ENCODE measurements around the gene CAMTA1. TPM values are rescaled to one million over a fixed set of nuclear protein-coding genes. Genes with fewer than 3 reads are reported as not detected.

Gene CAMTA1
- total RNA-seq, 1 donor from 2014 or later, result 109 TPM

DNA sequence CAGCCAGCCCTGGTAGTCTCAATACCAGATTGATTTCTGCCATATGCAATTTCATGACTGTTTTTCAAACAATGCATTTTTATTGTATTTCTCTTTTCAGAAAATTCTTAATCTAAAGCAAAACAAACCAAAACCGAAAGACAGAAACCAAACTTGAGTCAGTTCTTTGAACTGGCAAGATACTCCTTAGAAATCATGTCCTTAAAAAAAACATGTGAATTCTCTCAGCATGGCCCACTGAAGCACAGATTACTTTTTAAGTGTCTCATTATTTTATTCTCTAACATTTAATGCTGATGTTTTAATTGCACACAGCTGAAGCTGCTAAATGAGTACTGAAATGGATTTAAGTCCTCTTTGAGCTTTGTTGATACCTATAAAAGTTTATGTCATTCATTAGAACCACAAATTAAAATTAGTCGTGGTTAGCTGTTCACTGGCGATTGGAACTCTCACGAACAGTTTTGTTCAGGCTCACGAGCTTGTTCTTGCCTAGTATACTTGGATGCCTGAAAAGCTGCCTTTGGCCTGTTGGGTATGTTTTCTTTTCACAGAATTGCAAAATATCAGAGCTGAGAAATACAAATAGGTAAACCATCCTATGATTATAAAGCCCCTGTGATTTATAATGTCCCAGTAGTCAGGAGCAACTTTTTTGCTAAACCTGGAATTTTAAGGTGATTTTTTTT, 87.5 kb downstream of the CAMTA1 start:
- H3K9me3 Mint-ChIP-seq, result no peaks in the 10 kb centered on the region

DNA sequence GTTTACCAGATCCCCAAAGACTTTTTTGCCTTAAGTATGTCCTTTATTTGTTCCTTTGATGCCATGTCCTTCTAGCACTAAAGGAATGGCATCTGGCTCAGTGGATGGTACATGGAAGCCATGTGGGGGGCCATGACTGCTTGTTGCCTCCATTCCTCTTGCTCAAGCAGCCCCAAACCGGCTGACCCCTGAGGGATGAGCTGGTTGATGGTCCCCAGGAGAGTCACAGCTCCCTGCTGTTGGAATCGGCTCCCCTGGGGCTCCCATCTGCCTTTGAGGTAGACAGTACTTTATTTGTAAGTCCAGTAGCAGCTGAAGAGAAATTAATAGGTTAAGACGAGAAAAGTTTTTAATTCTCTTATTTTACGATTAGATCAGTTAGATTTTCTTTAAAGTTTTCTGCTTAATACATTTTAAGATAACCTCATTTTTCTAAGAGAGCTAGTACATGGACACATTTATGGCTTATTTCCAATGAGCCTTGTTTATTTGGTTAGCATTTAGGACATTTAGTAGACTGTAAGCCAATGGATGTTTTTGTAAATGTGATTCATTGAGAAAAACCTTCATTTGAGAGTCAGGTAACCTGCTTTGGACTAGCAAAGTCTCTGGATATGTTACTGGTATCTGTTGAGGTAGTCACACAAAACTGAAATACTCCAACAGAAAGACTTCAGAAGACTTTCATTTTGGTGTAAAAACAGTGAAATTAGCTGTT, 88.2 kb downstream of the CAMTA1 start:
- TF ChIP-seq, protein P1, sequence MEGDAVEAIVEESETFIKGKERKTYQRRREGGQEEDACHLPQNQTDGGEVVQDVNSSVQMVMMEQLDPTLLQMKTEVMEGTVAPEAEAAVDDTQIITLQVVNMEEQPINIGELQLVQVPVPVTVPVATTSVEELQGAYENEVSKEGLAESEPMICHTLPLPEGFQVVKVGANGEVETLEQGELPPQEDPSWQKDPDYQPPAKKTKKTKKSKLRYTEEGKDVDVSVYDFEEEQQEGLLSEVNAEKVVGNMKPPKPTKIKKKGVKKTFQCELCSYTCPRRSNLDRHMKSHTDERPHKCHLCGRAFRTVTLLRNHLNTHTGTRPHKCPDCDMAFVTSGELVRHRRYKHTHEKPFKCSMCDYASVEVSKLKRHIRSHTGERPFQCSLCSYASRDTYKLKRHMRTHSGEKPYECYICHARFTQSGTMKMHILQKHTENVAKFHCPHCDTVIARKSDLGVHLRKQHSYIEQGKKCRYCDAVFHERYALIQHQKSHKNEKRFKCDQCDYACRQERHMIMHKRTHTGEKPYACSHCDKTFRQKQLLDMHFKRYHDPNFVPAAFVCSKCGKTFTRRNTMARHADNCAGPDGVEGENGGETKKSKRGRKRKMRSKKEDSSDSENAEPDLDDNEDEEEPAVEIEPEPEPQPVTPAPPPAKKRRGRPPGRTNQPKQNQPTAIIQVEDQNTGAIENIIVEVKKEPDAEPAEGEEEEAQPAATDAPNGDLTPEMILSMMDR (conservative IDR thresholded peaks at IDR 0.05), result no peak
- H3K27ac Mint-ChIP-seq (ENCODE audit: unreplicated experiment), result peak overlapping the region; percentile 43
- no peaks in the 10 kb centered on the region for H3K9me3 Mint-ChIP-seq
- H3K4me3 Mint-ChIP-seq, result no peak overlapping the region
- H3K36me3 Mint-ChIP-seq (ENCODE audit: low read depth), result peaks cover under 1% of the 10 kb centered on the region
- no peak for DNase-seq (ENCODE audit: low read depth, low spot score)
- H3K4me1 Mint-ChIP-seq, result peaks cover 31% of the 10 kb centered on the region
- H3K27me3 Mint-ChIP-seq (ENCODE audit: low read depth), result no peaks in the 10 kb centered on the region

More for the DNA sequence above, 87.5 kb downstream of the CAMTA1 start:
- Mint-ChIP-seq H3K4me1 (peaks cover 38% of the 10 kb centered on the region), H3K4me3 (no peak overlapping the region), H3K27me3 (ENCODE audit: low read depth) (no peaks in the 10 kb centered on the region), H3K27ac (ENCODE audit: unreplicated experiment) (no peak overlapping the region), H3K36me3 (ENCODE audit: low read depth) (no peaks in the 10 kb centered on the region)
- TF ChIP-seq, protein P1 (conservative IDR thresholded peaks at IDR 0.05), result no peak
- no peak for DNase-seq (ENCODE audit: low read depth, low spot score)

DNA sequence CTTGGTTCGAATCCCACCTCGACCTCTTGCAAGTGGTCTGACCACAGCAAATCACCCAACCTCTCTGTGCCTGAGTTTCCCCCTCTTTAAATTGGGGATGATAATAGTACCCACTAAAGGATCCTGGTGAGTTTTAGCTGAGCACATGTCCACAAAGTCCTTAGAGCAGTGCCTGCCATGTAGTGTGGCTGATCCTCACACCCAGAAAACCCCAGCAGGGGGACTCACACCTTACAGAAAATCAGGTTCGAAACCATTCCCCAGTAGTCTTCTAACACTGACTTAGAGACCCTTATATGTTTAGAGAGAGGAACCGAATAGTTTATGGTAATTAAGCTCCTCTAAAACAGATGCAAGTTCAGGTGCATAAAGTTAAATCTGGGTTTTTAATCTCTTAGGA, 89.0 kb downstream of the CAMTA1 start:
- TF ChIP-seq, protein P1 (conservative IDR thresholded peaks at IDR 0.05), result no peak
- H3K9me3 Mint-ChIP-seq, result no peaks in the 10 kb centered on the region
- no peak overlapping the region for H3K4me3 Mint-ChIP-seq
- H3K27me3 Mint-ChIP-seq (ENCODE audit: low read depth), result no peaks in the 10 kb centered on the region
- H3K36me3 Mint-ChIP-seq (ENCODE audit: low read depth), result peaks cover 2% of the 10 kb centered on the region
- H3K27ac Mint-ChIP-seq (ENCODE audit: unreplicated experiment), result no peak overlapping the region
- peaks cover 23% of the 10 kb centered on the region for H3K4me1 Mint-ChIP-seq
- DNase-seq (ENCODE audit: low read depth, low spot score), result no peak

DNA sequence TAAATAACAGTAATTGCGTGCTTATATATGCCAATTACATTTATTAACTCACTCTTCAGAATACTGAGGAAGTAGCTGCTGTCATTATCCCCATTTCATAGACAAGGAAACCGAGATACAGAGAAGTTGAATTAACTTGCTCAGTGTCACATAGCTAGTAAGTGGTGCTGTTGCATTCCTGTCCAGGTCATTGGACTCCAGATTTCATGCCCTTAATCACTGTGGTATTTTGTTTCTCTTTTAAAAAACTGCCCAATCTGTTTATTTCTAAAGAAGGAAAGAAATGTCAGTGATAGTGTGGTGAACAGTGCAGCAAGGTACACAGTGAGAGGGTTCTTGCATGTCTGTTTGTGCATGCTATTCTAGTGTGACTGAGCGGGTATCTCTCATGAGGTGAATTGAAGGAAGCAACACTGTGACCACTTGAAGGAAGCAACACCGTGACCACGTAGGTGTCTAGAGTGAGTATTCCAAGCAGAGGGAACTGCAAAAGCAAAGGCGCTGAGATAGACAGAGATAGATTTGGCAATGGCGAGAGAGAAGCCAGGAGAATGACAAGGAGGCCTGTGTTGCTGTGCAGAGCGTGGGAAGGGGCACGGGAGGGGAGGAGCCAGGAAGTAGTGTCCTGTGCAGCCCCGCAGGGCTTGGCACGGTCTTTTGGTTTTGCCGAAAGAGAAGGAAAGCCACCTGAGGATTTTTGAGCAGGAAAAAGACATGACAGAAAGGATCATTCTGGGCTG, 95.9 kb downstream of the CAMTA1 start:
- no peak overlapping the region for H3K27ac Mint-ChIP-seq (ENCODE audit: unreplicated experiment)
- H3K4me1 Mint-ChIP-seq, result peaks cover 8% of the 10 kb centered on the region
- H3K27me3 Mint-ChIP-seq (ENCODE audit: low read depth), result no peaks in the 10 kb centered on the region
- peaks cover 2% of the 10 kb centered on the region for H3K36me3 Mint-ChIP-seq (ENCODE audit: low read depth)
- no peak overlapping the region for H3K4me3 Mint-ChIP-seq
- DNase-seq (ENCODE audit: low read depth, low spot score), result no peak
- no peaks in the 10 kb centered on the region for H3K9me3 Mint-ChIP-seq
- TF ChIP-seq, protein P1 (conservative IDR thresholded peaks at IDR 0.05), result no peak

DNA sequence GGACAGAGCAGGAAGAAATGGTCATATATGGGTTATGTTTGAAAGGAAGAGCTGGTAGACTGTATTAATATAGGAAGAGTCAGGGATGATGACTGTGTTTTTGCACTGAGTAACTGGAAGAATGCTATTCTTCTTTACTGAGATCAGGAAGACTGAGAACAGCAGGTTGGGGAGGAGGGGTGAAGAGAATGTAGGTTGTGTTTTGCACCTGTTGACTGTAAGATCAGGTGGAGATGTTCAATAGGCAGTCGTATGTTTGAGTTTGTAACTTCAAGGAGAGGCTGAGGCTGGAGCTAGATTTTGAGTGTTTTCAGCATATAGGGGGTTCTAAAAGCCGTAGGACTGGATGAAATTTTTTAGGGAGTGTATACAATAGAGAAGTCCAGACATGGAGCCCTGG, 97.2 kb downstream of the CAMTA1 start:
- TF ChIP-seq, protein P1 (conservative IDR thresholded peaks at IDR 0.05), result no peak
- no peak for DNase-seq (ENCODE audit: low read depth, low spot score)
- Mint-ChIP-seq H3K36me3 (ENCODE audit: low read depth) (peaks cover 2% of the 10 kb centered on the region), H3K9me3 (no peaks in the 10 kb centered on the region), H3K4me3 (no peak overlapping the region), H3K27me3 (ENCODE audit: low read depth) (no peaks in the 10 kb centered on the region), H3K27ac (ENCODE audit: unreplicated experiment) (no peak overlapping the region), H3K4me1 (peaks cover 8% of the 10 kb centered on the region)

All from neural crest cell (in vitro differentiated cells).